Measurements from ENCODE around the gene LRIG1.

The LRIG1 gene

GRCh38 chr3:66431494-66431893 is 69.3 kb downstream of the LRIG1 start:
- H3K36me3 ChIP-seq (ENCODE audit: control insufficient read depth in 2 of 2, insufficient read depth in 1 of 2, low read length in 2 of 2) = no peaks in the 10 kb centered on the region
- ChIA-PET CTCF (interaction anchor here (0.6 kb wide), 1 partner anchor 1237 kb away, joined by 4 read pairs; no protein-coding TSS in a partner anchor), POLR2A (no interaction called here)
- TF ChIP-seq ZNF23 (tag by site-specific recombination; IDR thresholded peaks at IDR 0.05; ENCODE audit: borderline replicate concordance) = no peak
- TF ChIP-seq ELK4 (IDR thresholded peaks at IDR 0.05; ENCODE audit: borderline replicate concordance, low read depth, low read length) = no peak
- TF ChIP-seq ZNF513 (tag by site-specific recombination; IDR thresholded peaks at IDR 0.05) = no peak
- no peak for TF ChIP-seq YY2 (tag by site-specific recombination; IDR thresholded peaks at IDR 0.05)
- TF ChIP-seq ZNF488 (tag by site-specific recombination; IDR thresholded peaks at IDR 0.05) = no peak
- TF ChIP-seq ZNF501 (tag by site-specific recombination; IDR thresholded peaks at IDR 0.05) = no peak
- no peak for TF ChIP-seq ZNF843 (tag by site-specific recombination; IDR thresholded peaks at IDR 0.05)
- TF ChIP-seq ZNF26 (tag by site-specific recombination; IDR thresholded peaks at IDR 0.05) = no peak
- TF ChIP-seq ZBTB49 (tag by site-specific recombination; IDR thresholded peaks at IDR 0.05; ENCODE audit: low read depth) = no peak
- TF ChIP-seq ZNF623 (tag by site-specific recombination; IDR thresholded peaks at IDR 0.05) = no peak
- no peak for TF ChIP-seq ZNF37A (tag by site-specific recombination; IDR thresholded peaks at IDR 0.05)
- TF ChIP-seq BCL11B (tag by site-specific recombination; IDR thresholded peaks at IDR 0.05; ENCODE audit: low read depth) = no peak
- TF ChIP-seq ZNF302 (tag by site-specific recombination; IDR thresholded peaks at IDR 0.05; ENCODE audit: low read depth) = no peak
- TF ChIP-seq ZFP3 (tag by site-specific recombination; IDR thresholded peaks at IDR 0.05; ENCODE audit: low read depth) = no peak
- no peak for TF ChIP-seq ZNF214 (tag by site-specific recombination; IDR thresholded peaks at IDR 0.05; ENCODE audit: borderline replicate concordance)
- TF ChIP-seq ZNF423 (tag by site-specific recombination; IDR thresholded peaks at IDR 0.05) = no peak
- no peak for TF ChIP-seq ZNF354C (tag by site-specific recombination; IDR thresholded peaks at IDR 0.05; ENCODE audit: borderline replicate concordance, low read depth)
- TF ChIP-seq REST (tag by site-specific recombination; IDR thresholded peaks at IDR 0.05) = no peak
- H3K4me3 ChIP-seq (ENCODE audit: low read depth, low read length) = no peak overlapping the region
- H3K4me1 ChIP-seq (ENCODE audit: control insufficient read depth, insufficient read depth, low read length) = peaks cover 5% of the 10 kb centered on the region; the same call in 1 of the 2 replicates
- no peaks in the 10 kb centered on the region for H3K9me3 ChIP-seq (ENCODE audit: control insufficient read depth, insufficient read depth, low read depth, low read length)
- no peak overlapping the region for H3K27ac ChIP-seq (ENCODE audit: extremely low read depth, low read depth, low read length)
